Stimulated activated CD8-positive, alpha-beta memory T cell treated with anti-CD3 and anti-CD28 coated beads, Interleukin-12 subunit alpha, Interleukin-12 subunit beta, amount 100 ng/mL, for 24 hours (primary cell): ENCODE results near the gene IL1R1.

Source experiments
- DNase-seq: peaks from one replicate; pipeline ENCODE4 v3.0.0-alpha.2; 2020; ENCODE audit errors: extremely low read depth

Gene IL1R1

DNA sequence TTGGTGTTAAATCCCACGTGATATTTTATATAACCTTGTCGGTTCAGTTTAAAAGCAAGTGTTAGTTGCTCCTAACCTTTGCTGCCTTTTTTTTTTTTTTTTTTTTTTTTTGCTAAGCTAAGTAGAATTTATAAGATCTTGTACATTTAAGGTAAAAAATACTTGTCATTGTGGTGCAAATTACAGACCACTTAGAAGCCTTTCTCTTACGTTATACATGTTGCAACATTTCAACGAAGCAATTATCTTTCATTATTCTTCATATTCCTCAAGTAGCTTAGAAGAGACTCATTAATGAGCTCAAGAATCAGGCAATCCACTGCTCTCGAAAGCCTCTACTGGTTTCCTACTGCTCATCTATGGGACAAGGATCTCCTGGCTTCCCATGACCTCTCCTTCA is 29.4 kb downstream of the IL1R1 start:
- DNase-seq, result no peak

DNA sequence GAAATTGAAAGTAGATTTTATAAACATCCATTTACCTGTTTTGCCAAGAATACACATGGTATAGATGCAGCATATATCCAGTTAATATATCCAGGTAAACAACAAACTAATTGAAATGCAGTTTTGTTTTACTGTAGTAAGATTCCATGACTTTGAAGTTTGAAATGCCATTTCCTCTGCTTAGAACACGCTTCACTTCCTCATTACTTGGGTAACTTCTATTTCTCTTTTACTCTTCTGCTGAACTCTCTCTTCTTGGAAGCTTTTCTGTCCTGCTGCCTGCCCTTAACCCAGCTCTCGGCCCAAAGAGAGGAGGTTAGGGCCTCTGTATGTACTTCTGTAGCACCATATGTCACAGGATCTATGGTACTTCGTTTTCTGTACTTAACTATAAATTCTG is 30.2 kb downstream of the IL1R1 start:
- no peak for DNase-seq

DNA sequence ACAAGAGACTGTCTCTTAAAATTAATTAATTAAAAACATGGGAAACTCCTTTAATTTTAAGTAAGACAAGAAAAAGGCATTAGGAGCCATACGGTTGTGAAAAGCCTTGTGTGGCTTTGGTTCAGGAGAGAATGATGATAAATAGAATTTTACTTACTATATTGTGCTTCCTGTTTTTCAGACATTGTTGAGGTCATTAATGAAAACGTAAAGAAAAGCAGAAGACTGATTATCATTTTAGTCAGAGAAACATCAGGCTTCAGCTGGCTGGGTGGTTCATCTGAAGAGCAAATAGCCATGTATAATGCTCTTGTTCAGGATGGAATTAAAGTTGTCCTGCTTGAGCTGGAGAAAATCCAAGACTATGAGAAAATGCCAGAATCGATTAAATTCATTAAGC is 33.6 kb downstream of the IL1R1 start:
- DNase-seq, result no peak

DNA sequence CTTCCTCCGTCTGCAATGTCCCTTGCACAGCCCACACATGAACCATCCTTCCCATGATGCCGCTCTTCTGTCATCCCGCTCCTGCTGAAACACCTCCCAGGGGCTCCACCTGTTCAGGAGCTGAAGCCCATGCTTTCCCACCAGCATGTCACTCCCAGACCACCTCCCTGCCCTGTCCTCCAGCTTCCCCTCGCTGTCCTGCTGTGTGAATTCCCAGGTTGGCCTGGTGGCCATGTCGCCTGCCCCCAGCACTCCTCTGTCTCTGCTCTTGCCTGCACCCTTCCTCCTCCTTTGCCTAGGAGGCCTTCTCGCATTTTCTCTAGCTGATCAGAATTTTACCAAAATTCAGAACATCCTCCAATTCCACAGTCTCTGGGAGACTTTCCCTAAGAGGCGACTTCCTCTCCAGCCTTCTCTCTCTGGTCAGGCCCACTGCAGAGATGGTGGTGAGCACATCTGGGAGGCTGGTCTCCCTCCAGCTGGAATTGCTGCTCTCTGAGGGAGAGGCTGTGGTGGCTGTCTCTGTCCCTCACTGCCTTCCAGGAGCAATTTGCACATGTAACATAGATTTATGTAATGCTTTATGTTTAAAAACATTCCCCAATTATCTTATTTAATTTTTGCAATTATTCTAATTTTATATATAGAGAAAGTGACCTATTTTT is 35.4 kb downstream of the IL1R1 start:
- no peak for DNase-seq

DNA sequence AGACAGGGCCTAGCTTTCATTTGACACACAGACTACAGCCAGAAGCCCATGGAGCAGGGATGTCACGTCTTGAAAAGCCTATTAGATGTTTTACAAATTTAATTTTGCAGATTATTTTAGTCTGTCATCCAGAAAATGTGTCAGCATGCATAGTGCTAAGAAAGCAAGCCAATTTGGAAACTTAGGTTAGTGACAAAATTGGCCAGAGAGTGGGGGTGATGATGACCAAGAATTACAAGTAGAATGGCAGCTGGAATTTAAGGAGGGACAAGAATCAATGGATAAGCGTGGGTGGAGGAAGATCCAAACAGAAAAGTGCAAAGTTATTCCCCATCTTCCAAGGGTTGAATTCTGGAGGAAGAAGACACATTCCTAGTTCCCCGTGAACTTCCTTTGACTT is 36.5 kb downstream of the IL1R1 start:
- DNase-seq, result no peak

DNA sequence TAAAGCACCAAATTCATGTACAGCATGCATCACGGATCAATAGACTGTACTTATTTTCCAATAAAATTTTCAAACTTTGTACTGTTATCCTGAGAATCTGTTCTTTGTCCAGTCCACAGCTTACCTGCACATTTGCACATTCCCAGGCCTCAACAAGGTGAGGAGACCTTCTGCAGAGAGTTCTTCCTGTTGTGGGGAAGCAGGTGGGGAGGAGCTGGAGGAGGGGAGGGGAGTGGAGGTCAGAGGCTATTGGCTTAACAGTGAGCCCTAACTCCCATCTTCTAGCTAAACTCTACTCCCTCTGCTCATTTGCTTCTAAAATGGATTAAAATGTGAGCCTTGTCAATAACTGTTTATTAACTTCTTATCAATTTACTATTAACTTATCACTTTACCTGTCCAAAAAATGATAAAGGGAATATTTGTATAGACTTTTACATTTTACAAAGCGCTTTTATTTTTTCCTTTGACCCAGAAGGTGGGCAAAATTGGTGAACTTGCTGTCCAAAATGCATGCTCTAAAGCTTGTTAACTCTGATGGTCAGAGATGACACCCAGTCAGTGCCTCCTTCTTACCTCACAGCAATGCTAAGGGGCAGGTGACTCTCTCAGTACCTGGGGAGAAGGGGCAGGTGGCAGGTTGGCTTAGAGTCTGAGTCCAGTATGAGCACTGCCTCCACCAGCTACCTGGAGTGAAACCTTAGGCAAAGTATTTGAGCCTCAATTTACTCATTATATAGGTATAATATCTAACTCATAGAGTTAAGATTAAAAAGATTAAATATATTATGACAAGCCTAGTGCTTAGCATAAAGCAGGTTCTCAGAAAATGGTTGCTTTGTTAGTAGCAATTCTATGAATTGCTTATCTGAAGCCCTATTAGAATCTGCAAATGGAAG is 37.5 kb downstream of the IL1R1 start:
- DNase-seq, result no peak

DNA sequence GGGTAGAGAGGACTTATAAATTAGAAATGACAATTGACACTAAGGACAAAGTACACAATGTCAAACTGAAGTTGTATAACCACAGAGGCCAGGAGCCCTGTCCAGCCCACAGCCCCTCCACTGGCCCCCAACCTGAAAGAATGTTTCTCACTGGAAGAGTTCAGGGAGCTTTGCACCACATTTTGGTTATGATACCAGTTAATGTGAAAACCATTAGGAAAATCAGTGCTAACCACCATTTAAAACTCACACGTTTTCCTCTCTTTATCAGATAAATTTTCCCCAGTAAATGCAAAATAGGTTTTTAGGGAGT is 38.1 kb downstream of the IL1R1 start:
- no peak for DNase-seq

DNA sequence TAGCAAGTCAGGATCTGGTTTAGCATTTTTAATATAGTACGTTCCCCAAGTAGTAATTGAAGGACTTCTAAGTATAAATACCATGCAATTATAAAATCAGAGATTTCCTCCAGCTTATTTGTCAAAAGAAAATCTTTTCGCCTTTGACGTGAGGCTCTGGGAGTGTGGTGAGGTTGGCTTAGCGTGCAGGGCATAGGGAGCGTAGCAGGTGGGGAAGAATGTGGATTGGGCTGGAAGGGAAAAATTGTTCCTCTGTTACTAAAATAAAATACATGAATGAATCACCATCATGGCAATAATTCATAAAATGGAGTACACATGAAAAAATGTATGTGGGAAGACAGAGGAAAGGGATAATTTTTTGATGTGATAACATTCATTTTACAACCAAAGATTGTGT is 38.8 kb downstream of the IL1R1 start:
- no peak for DNase-seq

DNA sequence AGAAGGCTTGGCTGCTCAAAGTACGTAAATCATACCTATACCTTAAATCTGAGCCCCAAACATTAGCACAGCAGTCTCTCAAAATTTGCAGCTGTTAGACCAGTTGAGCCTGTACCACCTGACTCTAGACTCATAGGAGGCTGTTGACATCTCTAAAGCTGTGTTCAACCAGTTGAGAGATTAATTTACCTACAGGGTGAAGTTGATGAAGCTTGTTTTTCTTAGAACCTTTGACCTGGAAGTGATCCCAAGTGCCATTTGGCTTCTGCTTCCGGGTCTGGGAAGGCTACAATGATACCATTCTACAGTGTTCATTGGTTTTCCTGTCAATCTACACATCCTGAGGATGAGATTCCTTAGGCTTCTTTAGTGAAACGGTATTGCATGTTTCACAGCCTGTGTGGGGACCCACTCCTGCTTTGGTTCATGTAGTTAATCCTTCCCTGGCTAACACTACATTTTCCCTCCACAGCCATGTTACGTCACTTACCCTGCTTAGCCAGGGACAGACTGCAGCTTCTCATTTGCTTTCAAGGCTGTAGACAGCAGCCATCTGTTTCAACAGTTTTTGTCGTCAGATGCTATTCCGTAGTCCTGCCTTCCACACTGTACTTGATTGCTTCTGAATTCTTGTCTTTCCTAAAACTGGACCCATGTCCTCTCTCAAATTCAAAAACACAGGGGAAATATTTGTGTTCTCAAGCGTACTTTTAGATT is 39.5 kb downstream of the IL1R1 start:
- no peak for DNase-seq

DNA sequence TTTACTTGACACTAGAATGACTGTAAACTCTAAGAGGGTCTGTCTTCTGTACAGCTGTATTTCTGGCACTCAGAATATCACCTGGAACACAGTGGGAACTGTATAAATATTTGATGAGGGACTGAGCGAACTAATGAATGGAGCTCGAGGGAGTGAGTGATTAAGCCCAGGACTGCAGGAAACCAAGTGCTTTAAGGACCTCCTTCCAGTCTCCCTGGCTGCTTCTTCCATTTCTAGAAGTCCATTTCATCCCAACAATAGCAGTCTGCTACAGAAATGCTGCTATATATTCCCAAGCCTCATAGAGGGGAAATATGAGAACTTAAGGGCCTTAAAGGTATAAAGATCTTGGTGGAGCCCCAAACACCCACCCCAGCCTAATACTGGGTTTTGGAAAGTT is 41.5 kb downstream of the IL1R1 start:
- no peak for DNase-seq

DNA sequence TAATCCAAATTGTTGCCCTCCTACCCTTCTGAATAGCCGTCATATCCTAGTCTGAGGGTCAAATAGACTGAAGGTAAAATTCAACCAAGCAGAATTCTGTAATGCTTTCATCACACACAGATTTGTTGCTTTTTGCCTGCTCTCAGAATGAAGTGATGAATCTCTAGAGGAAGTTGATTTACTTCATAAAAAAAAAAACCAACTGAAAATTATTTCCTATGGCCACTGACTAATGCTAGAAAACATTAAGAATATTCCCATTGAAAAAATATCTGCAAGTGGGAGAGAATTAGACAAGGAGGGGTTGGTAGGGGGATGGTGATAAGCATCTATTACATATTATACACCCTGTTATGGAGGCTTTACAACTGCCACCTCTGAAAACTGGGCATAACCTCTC is 42.0 kb downstream of the IL1R1 start:
- DNase-seq, result no peak

DNA sequence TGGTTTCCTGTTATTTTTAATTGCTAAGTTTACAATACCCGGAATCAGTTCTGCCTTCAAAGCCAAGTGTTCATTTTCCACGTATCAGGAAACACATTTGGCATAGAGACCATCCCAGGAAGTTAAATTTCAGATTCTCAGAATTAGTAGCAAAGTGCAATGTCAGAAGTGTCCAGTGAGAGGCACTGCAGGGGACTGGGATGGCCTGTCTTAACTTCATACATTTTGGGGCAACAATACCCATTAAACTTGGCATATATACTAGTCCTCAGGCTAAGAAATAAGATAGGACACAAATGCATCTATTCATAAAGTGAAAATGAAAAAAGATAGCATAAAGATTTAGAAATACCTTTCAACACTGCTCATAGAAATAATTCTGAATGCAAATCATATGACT is 42.8 kb downstream of the IL1R1 start:
- no peak for DNase-seq

DNA sequence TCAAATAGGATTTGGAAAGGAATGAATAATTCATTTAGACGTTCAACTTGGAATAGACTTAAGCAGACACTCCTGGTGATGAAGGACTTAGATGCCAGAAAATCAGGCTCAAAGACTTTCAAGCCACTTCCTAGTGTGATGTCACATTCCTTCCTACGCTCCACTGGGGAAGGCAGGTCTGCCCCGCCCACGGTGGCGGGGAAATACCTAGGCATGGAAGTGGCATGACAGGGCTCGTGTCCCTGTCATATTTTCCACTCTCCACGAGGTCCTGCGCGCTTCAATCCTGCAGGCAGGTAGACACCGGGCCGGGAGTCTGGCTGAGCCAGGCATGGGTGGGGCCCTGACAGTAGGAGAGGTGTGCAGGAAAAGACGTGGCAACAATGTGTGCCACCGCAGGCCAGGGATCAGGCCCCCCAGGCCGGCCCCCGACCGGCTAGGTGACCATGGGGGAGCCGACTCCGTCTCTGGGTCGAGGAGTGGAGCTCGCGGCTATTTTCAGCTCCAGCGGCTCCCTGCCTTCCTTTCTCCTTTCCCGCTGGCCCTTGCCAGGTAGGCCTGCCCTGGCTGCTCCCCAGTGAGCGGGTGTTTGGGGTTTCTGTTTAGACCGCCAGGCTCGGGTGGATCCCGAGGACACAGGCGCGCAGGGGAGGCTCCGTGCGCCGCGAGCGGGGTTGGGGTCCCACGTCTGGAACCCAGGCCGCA is 44.4 kb downstream of the IL1R1 start, which contains the start of gene IL1RL2:
Gene IL1RL2, plus strand, starts transcription at position 233 of the 705 bp plus-strand sequence. CDS start 845 bp downstream, outside the sequence.
- no peak for DNase-seq

DNA sequence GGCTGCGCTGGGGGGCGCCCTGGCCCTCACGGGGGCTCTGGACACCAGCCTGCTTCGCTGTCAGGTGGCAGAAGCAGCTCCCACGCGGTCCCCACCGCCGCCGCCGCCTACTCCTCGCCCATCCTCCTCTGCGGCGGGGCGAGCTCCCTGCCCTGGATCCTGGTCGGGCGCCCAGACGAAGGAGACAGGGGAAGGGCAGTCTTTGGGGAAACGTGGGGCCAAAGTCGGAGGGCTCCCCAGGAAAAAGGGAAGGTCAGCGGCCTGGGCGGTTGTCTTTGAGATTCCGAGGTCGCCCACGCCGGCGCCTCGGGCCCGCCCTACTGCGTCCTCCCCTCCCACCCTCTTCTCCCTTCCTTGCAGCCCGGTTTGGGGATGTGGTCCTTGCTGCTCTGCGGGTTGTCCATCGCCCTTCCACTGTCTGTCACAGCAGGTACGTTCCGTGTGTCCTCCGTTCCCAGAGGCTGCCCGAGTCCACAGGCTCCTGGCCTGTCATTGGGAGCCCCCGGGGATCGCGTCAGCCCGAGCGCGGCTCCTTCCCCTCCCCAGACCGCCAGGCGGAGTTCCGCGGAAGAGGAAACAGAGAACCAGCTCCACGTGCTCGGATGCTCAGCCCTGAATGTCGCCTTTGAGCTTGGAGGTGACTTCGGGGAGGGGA is 45.1 kb downstream of the IL1R1 start:
- DNase-seq, result no peak

DNA sequence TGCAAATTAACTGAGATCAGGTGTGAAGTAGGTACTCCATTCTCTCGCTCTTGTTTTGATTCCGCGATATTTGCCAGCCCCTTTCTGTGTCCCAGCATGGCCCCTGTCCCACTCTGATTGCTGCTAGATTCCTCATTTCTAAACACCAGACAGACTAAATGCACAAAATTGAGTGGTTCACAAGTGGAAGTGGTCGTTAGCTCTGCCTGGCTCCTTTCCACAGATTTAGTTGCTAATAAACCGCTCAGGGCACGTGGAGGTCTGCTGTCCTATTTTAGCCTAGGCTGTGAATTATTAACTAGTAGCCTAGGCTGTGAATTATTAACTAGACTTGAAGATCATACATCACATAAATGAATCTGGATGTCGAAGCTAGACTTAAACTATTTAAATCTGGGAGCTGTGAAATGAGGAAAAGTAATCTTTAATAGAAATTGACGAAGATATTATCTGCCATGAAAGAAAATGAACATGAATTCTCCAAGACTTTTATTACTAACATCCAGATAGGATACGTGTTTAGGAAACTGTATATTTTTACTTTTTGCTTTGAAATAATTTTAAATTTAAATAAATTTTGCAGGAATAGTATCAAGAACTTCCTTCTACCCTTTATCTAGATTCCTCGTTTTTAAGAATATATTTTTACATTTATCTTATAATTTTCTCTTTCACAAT is 48.0 kb downstream of the IL1R1 start:
- DNase-seq, result no peak

DNA sequence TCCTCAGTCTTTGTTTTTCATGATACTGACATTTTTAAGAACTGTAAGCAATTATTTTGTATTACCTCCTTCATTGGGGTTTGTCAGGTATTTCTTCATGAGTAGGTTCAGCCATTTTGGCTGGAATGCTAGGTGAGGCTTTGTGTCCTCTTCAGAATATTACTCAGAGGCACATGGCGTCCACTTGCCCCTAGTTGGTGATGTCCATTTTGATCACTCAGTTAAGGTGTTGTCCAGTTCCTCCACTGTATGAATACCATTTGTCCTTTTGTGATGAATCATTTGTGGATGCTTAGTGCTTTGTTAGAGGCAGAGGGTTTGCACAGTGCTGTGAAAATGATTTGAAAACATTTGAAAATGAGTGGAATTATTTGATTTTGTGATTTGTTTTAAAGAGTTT is 49.0 kb downstream of the IL1R1 start:
- no peak for DNase-seq

DNA sequence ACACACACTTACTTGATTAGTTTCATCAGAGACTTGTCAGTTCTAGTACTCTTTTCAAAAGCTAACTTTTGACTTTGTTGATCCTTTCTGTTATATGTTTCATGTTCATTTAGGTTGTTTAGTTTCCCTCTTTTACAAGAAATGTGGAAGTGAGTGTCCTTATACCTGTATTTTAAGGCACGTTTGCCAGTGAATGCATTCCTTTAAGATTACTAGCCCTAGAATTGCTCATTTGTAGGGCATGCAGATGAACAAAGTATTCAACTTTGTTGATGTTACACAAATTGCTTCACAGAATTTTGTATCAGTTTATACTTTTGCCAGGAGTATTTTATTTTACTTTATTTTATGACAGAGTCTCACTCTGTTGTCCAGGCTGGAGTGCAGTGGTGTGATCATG is 50.5 kb downstream of the IL1R1 start:
- no peak for DNase-seq

DNA sequence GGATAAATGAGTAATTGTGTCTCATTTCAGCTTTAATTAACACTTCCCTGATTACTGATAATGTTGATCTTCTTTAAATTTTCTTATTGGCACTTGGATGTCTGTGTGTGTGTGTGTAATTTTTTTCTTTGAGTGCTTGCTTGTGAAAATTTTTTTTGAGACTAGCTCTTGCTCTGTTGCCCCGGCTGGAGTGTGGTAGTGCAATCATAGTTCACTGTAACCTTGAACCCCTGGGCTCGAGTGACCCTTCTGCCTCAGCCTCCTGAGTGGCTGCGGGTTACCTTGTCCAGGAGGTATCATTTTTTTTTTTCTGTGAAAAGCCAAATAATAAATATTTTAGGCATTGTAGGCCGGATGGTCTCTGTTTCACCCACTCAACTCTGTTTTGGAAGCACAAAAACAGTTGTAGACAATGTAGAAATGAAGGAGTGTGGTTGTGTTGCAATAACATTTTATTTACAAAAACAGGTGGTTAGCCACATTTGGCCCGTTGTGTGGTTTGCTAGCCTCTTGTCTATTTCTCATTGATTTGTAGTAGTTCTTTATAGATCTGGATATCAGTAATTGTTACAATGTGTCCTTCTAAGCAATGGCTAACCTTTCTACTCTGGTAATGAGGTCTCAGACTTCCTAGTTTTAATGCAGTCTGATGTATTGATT is 52.2 kb downstream of the IL1R1 start:
- DNase-seq, result no peak

DNA sequence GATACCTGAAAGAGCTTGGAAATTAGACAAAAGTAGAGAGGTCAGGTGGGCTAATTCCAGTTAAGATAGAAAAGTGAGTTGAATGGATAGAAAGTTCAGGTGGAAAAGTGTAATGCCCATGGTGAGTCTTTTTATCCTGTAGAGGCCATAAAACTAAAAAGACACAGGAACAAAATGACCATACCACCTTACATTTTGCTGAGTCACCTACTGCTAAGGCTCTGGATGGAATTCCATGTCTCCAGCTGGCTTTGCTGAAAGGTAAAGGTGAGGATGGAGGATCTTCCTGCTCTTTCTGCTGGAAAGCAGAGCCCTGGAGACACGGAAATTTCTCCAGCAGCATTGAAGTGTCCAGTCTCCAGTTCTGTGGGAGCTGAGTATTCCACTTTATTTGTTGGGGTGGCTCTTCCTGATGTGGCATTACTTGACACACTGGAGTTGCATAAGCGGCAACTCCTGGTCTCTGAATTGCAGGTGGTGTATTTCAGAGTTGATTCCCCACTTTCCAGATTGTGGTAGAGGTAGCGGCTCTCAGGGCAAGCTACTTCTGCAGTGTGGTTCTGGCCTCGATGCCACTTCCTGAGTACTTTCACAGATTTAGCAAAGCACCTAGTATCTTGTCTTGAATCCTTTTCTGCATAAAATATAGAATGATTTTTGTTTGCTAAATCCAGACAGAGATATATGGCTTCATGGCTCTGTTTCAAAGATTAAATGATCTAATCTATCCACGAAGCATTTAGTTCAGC is 55.0 kb downstream of the IL1R1 start:
- DNase-seq, result no peak

DNA sequence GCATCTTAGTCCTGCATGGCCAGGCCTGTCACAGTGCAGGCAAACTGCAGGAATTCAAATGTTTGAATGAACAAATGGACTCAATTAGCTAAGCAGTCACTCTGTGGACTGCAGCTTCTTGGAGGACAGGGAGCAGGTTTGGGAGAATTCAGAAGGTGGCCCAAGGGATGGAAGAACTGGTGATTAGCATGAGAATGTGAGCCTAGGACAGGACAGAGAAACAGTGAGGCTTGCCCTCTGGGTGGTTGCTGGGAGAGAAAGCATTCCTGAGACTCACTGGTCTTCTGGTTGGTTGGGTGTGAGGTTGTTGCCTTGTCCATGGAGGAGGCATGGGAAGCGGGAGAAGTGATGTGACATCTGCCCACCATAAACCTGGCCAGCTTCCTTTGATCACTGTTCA is 58.0 kb downstream of the IL1R1 start:
- no peak for DNase-seq
